GM12878 (cell line): ENCODE results near the gene C1R. TPM values are rescaled to one million over a fixed set of nuclear protein-coding genes. Genes with fewer than 3 reads are reported as not detected.

ENCODE experiments used
- ATAC-seq: fragments of 200-7000 bp; cut with Tn5 transposase; 3 replicates; pipeline ENCODE4 v1.9.1; 2020; ENCODE audit warnings: mild to moderate bottlenecking, moderate library complexity
- BruUV-seq: library from RNA; stranded (reverse); fragments of 400-500 nt; replicated peaks from 2 replicates; lab custom pipeline; 2021; lab: Mats Ljungman, UMichigan
- CTCF ChIA-PET: fragments of 300-600 bp; sonication (Branson Sonifier 250); formaldehyde crosslinking; extraction: SDS; loops from one replicate; lab custom pipeline; 2021; ENCODE audit warnings: inconsistent platforms; lab: Yijun Ruan, JAX
- POLR2A ChIA-PET: fragments of 350-600 bp; formaldehyde crosslinking; extraction: SDS; loops from one replicate; lab custom pipeline; 2021; ENCODE audit warnings: inconsistent platforms; lab: Charles Lee
- RAD21 ChIA-PET: fragments of 300-600 bp; sonication (Branson Sonifier 250); formaldehyde crosslinking; loops from one replicate; lab custom pipeline; 2023; ENCODE audit warnings: antibody characterized with exemption; ENCODE audit not compliant: unreplicated experiment; lab: Charles Lee
- SMC1A ChIA-PET: fragments of 300-600 bp; sonication (Branson Sonifier 250); formaldehyde crosslinking; loops from one replicate; lab custom pipeline; 2023; ENCODE audit not compliant: unreplicated experiment, uncharacterized antibody; lab: Charles Lee
- DNase-seq: peaks from one replicate; pipeline ENCODE4 v3.0.0-alpha.2; 2011; ENCODE audit warnings: low read depth, low spot score
- FAIRE-seq: peaks from 3 replicates; lab custom pipeline; 2011; peaks lifted over from hg19 to GRCh38; lab: Jason Lieb, UNC
- H2AFZ ChIP-seq: 2 replicates; pipeline ENCODE4 v1.6.0; 2011; ENCODE audit warnings: low read depth, low read length, control low read depth; ENCODE audit not compliant: control insufficient read depth
- H3K27ac ChIP-seq: 2 replicates; pipeline ENCODE4 v1.5.1; 2011; ENCODE audit warnings: control low read depth; ENCODE audit not compliant: control insufficient read depth, insufficient read depth
- H3K27me3 ChIP-seq, 2 experiments: replicated peaks in 1 of 2; 2 replicates each; pipeline versions ENCODE4 v1.6.0 to v1.6.1; 2011; ENCODE audit warnings: low read length in 1 of 2; ENCODE audit not compliant: control insufficient read depth in 2 of 2, insufficient read depth in 2 of 2
- H3K36me3 ChIP-seq, 2 experiments: 2 replicates each; pipeline ENCODE4 v1.5.1; 2011; ENCODE audit warnings: low read length in 1 of 2; ENCODE audit not compliant: control insufficient read depth in 2 of 2, insufficient read depth in 2 of 2
- H3K4me1 ChIP-seq: 2 replicates; pipeline ENCODE4 v1.6.1; 2011; ENCODE audit warnings: mild to moderate bottlenecking, low read length, moderate library complexity, mixed read lengths; ENCODE audit not compliant: control insufficient read depth, insufficient read depth
- H3K4me2 ChIP-seq: 2 replicates; pipeline ENCODE4 v1.6.0; 2011; ENCODE audit warnings: control low read depth; ENCODE audit not compliant: control insufficient read depth, insufficient read depth
- H3K4me3 ChIP-seq: fragments of 200-600 bp; sonication (generic); 2 replicates; pipeline ENCODE4 v1.5.1; 2016
- H3K79me2 ChIP-seq: 2 replicates; pipeline ENCODE4 v1.6.0; 2011; ENCODE audit warnings: low read length; ENCODE audit not compliant: control insufficient read depth, insufficient read depth
- H3K9ac ChIP-seq: 2 replicates; pipeline ENCODE4 v1.8.0; 2011; ENCODE audit warnings: low read length, control low read depth, mixed read lengths; ENCODE audit not compliant: control insufficient read depth, insufficient read depth
- H3K9me3 ChIP-seq: replicated peaks from 3 replicates; pipeline ENCODE4 v1.5.1; 2011; ENCODE audit warnings: mild to moderate bottlenecking, low read length; ENCODE audit not compliant: control insufficient read depth, insufficient read depth
- H4K20me1 ChIP-seq: 2 replicates; pipeline ENCODE4 v1.6.0; 2011; ENCODE audit not compliant: control insufficient read depth, insufficient read depth
- BMI1 ChIP-seq: fragments of 450-650 bp; IDR thresholded peaks from 2 replicates; pipeline ENCODE4 v1.6.1; 2016; ENCODE audit warnings: mild to moderate bottlenecking, moderate library complexity, borderline replicate concordance
- CHD2 ChIP-seq: IDR thresholded peaks from 2 replicates; pipeline ENCODE4 v1.6.1; 2011; ENCODE audit warnings: low read depth, low read length, improper control_type of control experiment, borderline replicate concordance
- DPF2 ChIP-seq: fragments of 450-650 bp; IDR thresholded peaks from 2 replicates; pipeline ENCODE4 v1.6.1; 2017; ENCODE audit warnings: mild to moderate bottlenecking
- EZH2 ChIP-seq: IDR thresholded peaks from 2 replicates; pipeline ENCODE4 v1.6.1; 2012; ENCODE audit warnings: low read depth, mild to moderate bottlenecking, control low read depth, inconsistent platforms, low read length, borderline replicate concordance; ENCODE audit not compliant: control insufficient read depth
- HDAC6 ChIP-seq: fragments of 200-600 bp; sonication (generic); IDR thresholded peaks from one replicate; pipeline ENCODE4 v1.8.0; 2017; ENCODE audit warnings: antibody characterized with exemption; ENCODE audit not compliant: unreplicated experiment
- JUND ChIP-seq: IDR thresholded peaks from 2 replicates; pipeline ENCODE4 v1.6.1; 2012; ENCODE audit warnings: low read depth, mild to moderate bottlenecking, low read length, improper control_type of control experiment, moderate library complexity
- KDM1A ChIP-seq: fragments of 200-600 bp; sonication (generic); IDR thresholded peaks from 2 replicates; pipeline ENCODE4 v1.6.1; 2016; ENCODE audit warnings: borderline replicate concordance
- NFXL1 ChIP-seq: fragments of 450-650 bp; IDR thresholded peaks from 2 replicates; pipeline ENCODE4 v1.6.1; 2017; ENCODE audit warnings: antibody characterized with exemption, mild to moderate bottlenecking, borderline replicate concordance
- RB1 ChIP-seq: fragments of 450-650 bp; formaldehyde crosslinking; IDR thresholded peaks from 2 replicates; pipeline ENCODE4 v1.6.1; 2017; ENCODE audit warnings: mild to moderate bottlenecking, borderline replicate concordance
- SMAD5 ChIP-seq: IDR thresholded peaks from 2 replicates; pipeline ENCODE4 v1.6.1; 2016; ENCODE audit warnings: antibody characterized with exemption, low read depth
- SP1 ChIP-seq: IDR thresholded peaks from one replicate; pipeline ENCODE4 v1.6.1; 2011; ENCODE audit warnings: low read depth, low read length
- WRNIP1 ChIP-seq: IDR thresholded peaks from 2 replicates; pipeline ENCODE4 v1.6.1; 2011; ENCODE audit warnings: low read depth, low read length, improper control_type of control experiment, borderline replicate concordance
- ZNF384 ChIP-seq: IDR thresholded peaks from 2 replicates; pipeline ENCODE4 v1.6.1; 2012; ENCODE audit warnings: low read depth, mild to moderate bottlenecking, low read length, improper control_type of control experiment, borderline replicate concordance
- WGBS: methylation state at CpG from one replicate; pipeline ENCODE4 v1.1.6; 2016; ENCODE audit warnings: low lambda C conversion rate; ENCODE audit not compliant: insufficient replicate concordance, insufficient coverage; ENCODE audit errors: missing lambda C conversion rate; 5-methylcytosine and 5-hydroxymethylcytosine counted together
- in situ Hi-C: fragments of 300-500 bp; cut with MboI; formaldehyde crosslinking; loops from 9 replicates; pipeline ENCODE4 v1.14.3; 2018; ENCODE audit warnings: mixed read lengths
- intact Hi-C: fragments of 100-400 bp; cut with micrococcal nuclease; formaldehyde crosslinking; loops from one replicate; pipeline ENCODE4 v1.14.2; 2022; ENCODE audit not compliant: unreplicated experiment
- polyA plus RNA-seq, 11 experiments: library from polyadenylated mRNA; depleted of rRNA in 4 of 11; unstranded in 6 of 11; stranded (reverse) in 5 of 11; fragments of >200 nt; fragmentation: Nextera tagmentation in 4 of 11; fragmentation: Illumina TruSeq in 1 of 11; extraction: Ambion mirVana in 4 of 11; extraction: Trizol in 1 of 11; gene quantifications; 1 replicate in 1 of 11; 2 replicates in 10 of 11; pipeline versions ENCODE4 v1.2.1 to v1.2.3, GENCODE V29; 2011 to 2016; ENCODE audit warnings: inconsistent platforms in 2 of 11, missing spikeins in 2 of 11, low read depth in 1 of 11
- total RNA-seq, 4 experiments: library from RNA; depleted of rRNA in 3 of 4; stranded (reverse); fragments of >200 nt in 3 of 4; fragmentation: Illumina TruSeq in 1 of 4; extraction: Trizol in 1 of 4; gene quantifications; 2 replicates each; pipeline versions ENCODE4 v1.2.1 to v1.2.3, GENCODE V29; 2013 to 2021
- TF ChIP-seq, protein P1 (sequence below): fragments of 450-650 bp; IDR thresholded peaks from 2 replicates; pipeline ENCODE4 v1.6.1; 2017; ENCODE audit warnings: mild to moderate bottlenecking
- TF ChIP-seq, protein P2 (sequence below): fragments of 450-650 bp; IDR thresholded peaks from 2 replicates; pipeline ENCODE4 v1.6.1; 2016; ENCODE audit warnings: mild to moderate bottlenecking, moderate library complexity, borderline replicate concordance
- TF ChIP-seq, protein P3 (sequence below): IDR thresholded peaks from 2 replicates; pipeline ENCODE4 v1.6.1; 2011; ENCODE audit warnings: low read depth, low read length, improper control_type of control experiment, borderline replicate concordance
- TF ChIP-seq, protein P4 (sequence below): fragments of 450-650 bp; IDR thresholded peaks from 2 replicates; pipeline ENCODE4 v1.6.1; 2017; ENCODE audit warnings: borderline replicate concordance

C1R gene
- total and polyA plus RNA-seq, 10 of the 15 experiments (the other 5 are each of a cell fraction or from before 2014, with no cell fraction given), result 0.31 to 1.9 (median 0.96) TPM; not detected in 1

DNA sequence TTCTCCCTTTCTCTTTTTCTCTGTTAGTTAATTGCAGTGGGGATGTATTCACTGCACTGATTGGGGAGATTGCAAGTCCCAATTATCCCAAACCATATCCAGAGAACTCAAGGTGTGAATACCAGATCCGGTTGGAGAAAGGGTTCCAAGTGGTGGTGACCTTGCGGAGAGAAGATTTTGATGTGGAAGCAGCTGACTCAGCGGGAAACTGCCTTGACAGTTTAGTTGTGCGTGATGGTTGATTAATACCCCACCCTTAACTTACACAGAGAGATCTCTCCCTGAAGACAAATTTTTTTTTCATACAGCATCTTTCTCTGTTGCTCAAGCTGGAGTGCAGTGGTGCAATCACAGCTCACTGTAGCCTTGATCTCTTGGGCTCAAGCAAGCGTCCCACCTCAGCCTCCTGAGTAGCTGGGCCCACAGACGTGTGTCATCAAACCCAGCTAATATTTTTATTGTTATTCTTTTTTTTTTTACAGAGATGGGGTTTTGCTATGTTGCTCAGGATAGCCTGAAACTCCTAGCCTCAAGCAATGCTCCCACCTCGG, 27.1 kb downstream of the C1R start:
- H3K4me3 ChIP-seq, result no peak overlapping the region
- BruUV-seq, result no TSS peak
- ChIA-PET SMC1A (no interaction called here), CTCF (interaction anchor here (0.7 to 0.8 kb wide), 2 partner anchors 11 to 76 kb away, joined by 3 read pairs; no protein-coding TSS in a partner anchor), POLR2A (no interaction called here), RAD21 (no interaction called here)
- no peaks in the 10 kb centered on the region for H3K36me3 ChIP-seq
- H2AFZ ChIP-seq, result no peak overlapping the region
- intact Hi-C loops, result no loop called here
- peaks cover 0 to 3% of the 10 kb centered on the region in 2 experiments; a peak in 2 of 4 replicates for H3K27me3 ChIP-seq
- no peak for DNase-seq
- no peak for ATAC-seq
- H3K4me2 ChIP-seq, result no peak overlapping the region
- FAIRE-seq, result no peak
- no peak overlapping the region for H3K27ac ChIP-seq
- 40% methylated on average over 7 of the region's 7 CpGs for WGBS
- H3K9me3 ChIP-seq, result no peaks in the 10 kb centered on the region
- H3K9ac ChIP-seq, result no peak overlapping the region
- no peaks in the 10 kb centered on the region; the same call in 1 of the 2 replicates for H4K20me1 ChIP-seq
- no peaks in the 10 kb centered on the region for H3K79me2 ChIP-seq
- in situ Hi-C loops, result no loop called here
- H3K4me1 ChIP-seq, result no peaks in the 10 kb centered on the region
- TF ChIP-seq, protein P1, sequence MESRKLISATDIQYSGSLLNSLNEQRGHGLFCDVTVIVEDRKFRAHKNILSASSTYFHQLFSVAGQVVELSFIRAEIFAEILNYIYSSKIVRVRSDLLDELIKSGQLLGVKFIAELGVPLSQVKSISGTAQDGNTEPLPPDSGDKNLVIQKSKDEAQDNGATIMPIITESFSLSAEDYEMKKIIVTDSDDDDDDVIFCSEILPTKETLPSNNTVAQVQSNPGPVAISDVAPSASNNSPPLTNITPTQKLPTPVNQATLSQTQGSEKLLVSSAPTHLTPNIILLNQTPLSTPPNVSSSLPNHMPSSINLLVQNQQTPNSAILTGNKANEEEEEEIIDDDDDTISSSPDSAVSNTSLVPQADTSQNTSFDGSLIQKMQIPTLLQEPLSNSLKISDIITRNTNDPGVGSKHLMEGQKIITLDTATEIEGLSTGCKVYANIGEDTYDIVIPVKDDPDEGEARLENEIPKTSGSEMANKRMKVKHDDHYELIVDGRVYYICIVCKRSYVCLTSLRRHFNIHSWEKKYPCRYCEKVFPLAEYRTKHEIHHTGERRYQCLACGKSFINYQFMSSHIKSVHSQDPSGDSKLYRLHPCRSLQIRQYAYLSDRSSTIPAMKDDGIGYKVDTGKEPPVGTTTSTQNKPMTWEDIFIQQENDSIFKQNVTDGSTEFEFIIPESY, result no peak
- TF ChIP-seq EZH2 (no peak), DPF2 (no peak), CHD2 (no peak), WRNIP1 (no peak), SMAD5 (no peak), HDAC6 (no peak), RB1 (no peak), KDM1A (no peak), NFXL1 (no peak), SP1 (no peak), JUND (no peak), ZNF384 (no peak), BMI1 (no peak)
- TF ChIP-seq, protein P2, sequence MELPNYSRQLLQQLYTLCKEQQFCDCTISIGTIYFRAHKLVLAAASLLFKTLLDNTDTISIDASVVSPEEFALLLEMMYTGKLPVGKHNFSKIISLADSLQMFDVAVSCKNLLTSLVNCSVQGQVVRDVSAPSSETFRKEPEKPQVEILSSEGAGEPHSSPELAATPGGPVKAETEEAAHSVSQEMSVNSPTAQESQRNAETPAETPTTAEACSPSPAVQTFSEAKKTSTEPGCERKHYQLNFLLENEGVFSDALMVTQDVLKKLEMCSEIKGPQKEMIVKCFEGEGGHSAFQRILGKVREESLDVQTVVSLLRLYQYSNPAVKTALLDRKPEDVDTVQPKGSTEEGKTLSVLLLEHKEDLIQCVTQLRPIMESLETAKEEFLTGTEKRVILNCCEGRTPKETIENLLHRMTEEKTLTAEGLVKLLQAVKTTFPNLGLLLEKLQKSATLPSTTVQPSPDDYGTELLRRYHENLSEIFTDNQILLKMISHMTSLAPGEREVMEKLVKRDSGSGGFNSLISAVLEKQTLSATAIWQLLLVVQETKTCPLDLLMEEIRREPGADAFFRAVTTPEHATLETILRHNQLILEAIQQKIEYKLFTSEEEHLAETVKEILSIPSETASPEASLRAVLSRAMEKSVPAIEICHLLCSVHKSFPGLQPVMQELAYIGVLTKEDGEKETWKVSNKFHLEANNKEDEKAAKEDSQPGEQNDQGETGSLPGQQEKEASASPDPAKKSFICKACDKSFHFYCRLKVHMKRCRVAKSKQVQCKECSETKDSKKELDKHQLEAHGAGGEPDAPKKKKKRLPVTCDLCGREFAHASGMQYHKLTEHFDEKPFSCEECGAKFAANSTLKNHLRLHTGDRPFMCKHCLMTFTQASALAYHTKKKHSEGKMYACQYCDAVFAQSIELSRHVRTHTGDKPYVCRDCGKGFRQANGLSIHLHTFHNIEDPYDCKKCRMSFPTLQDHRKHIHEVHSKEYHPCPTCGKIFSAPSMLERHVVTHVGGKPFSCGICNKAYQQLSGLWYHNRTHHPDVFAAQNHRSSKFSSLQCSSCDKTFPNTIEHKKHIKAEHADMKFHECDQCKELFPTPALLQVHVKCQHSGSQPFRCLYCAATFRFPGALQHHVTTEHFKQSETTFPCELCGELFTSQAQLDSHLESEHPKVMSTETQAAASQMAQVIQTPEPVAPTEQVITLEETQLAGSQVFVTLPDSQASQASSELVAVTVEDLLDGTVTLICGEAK, result no peak
- TF ChIP-seq, protein P3, sequence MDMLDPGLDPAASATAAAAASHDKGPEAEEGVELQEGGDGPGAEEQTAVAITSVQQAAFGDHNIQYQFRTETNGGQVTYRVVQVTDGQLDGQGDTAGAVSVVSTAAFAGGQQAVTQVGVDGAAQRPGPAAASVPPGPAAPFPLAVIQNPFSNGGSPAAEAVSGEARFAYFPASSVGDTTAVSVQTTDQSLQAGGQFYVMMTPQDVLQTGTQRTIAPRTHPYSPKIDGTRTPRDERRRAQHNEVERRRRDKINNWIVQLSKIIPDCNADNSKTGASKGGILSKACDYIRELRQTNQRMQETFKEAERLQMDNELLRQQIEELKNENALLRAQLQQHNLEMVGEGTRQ, result no peak
- TF ChIP-seq, protein P4, sequence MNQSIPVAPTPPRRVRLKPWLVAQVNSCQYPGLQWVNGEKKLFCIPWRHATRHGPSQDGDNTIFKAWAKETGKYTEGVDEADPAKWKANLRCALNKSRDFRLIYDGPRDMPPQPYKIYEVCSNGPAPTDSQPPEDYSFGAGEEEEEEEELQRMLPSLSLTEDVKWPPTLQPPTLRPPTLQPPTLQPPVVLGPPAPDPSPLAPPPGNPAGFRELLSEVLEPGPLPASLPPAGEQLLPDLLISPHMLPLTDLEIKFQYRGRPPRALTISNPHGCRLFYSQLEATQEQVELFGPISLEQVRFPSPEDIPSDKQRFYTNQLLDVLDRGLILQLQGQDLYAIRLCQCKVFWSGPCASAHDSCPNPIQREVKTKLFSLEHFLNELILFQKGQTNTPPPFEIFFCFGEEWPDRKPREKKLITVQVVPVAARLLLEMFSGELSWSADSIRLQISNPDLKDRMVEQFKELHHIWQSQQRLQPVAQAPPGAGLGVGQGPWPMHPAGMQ, result no peak
